HUES64 (cell line): ENCODE measurements around the gene EVI5L.
A peak's percentile ranks its signal among the peaks of the same experiment; 100 is the strongest.

ENCODE experiments used
- H3K27ac ChIP-seq: 2 replicates; pipeline ENCODE4 v1.7.0; 2013; ENCODE audit warnings: low read depth, low read length, inconsistent platforms
- H3K27me3 ChIP-seq: 2 replicates; pipeline ENCODE4 v1.6.1; 2013; ENCODE audit warnings: mild to moderate bottlenecking, low read length; ENCODE audit not compliant: insufficient read depth
- H3K36me3 ChIP-seq: 2 replicates; pipeline ENCODE4 v1.6.1; 2013; ENCODE audit warnings: mild to moderate bottlenecking, low read length; ENCODE audit not compliant: insufficient read depth
- H3K4me1 ChIP-seq: 2 replicates; pipeline ENCODE4 v1.6.1; 2013; ENCODE audit warnings: mild to moderate bottlenecking, low read length, moderate library complexity; ENCODE audit not compliant: insufficient read depth
- H3K4me3 ChIP-seq: 2 replicates; pipeline ENCODE4 v1.5.1; 2013; ENCODE audit warnings: mild to moderate bottlenecking, low read length, moderate library complexity
- H3K9ac ChIP-seq: 2 replicates; pipeline ENCODE4 v1.6.1; 2013; ENCODE audit warnings: mild to moderate bottlenecking, low read depth, low read length
- H3K9me3 ChIP-seq: 2 replicates; pipeline ENCODE4 v1.6.1; 2013; ENCODE audit warnings: low read depth, low read length; ENCODE audit not compliant: insufficient read depth
- WGBS: fragments of 150-250, 120-280 bp; methylation state at CpG from one replicate; pipeline ENCODE4 v1.1.7; 2013; ENCODE audit warnings: missing lambda C conversion rate; 5-methylcytosine and 5-hydroxymethylcytosine counted together

EVI5L gene

DNA sequence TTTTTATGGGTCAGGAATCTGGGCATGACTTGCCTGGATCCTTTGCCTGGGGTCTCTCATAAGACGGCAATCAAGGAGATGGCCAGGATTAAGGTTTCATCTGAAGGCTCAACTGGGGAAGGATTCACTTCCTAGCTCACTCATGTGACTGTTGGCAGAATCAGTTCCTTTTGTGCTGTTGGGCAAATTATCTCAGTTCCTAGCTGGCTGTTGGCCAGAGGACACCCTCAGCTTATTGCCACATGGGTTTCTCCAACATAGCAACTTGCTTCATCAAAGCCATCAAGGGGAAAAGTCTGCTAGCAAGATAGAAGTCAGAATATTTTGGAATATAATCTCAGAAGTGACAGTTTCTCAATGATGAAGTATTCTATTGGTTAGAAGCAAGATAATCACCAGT lies 12.2 kb upstream of the EVI5L start:
- 100% methylated on average over 1 of the region's 1 CpG for WGBS
- Histone ChIP-seq H3K27me3 (peaks cover 2% of the 10 kb centered on the region; the same call in 1 of the 2 replicates), H3K4me3 (no peak overlapping the region), H3K9ac (no peak overlapping the region), H3K9me3 (0 out of 2 replicates have a peak, but pooled peaks cover 3% of the 10 kb centered on the region), H3K27ac (no peak overlapping the region), H3K36me3 (no peaks in the 10 kb centered on the region), H3K4me1 (no peaks in the 10 kb centered on the region)

DNA sequence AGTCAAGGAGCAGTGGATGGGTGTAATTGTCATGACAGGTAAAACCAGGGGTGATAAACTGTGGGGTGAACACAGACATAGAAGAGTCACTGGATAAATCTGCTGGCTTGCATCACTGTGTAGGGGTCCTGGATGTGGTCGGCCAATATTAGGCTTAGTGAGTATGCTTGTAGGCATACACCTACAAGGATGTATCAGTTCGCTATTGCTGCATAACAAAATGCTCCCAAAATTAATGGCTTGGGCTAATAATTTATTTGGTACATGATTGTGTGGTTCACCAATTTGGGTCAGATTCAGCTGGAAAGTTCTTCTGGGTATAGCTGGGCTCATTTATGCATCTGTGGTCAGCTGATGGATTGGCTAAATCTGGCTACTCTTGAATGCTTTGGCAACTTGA lies 11.2 kb upstream of the EVI5L start:
- Histone ChIP-seq H3K27ac (no peak overlapping the region), H3K36me3 (no peaks in the 10 kb centered on the region), H3K9me3 (0 out of 2 replicates have a peak, but pooled peaks cover 3% of the 10 kb centered on the region), H3K4me3 (no peak overlapping the region), H3K4me1 (no peaks in the 10 kb centered on the region), H3K9ac (no peak overlapping the region), H3K27me3 (peaks cover 2% of the 10 kb centered on the region; the same call in 1 of the 2 replicates)
- 95% methylated on average over 2 of the region's 2 CpGs for WGBS

GRCh38 chr19:7819337-7819736 lies 10.7 kb upstream of the EVI5L start:
- Histone ChIP-seq H3K9me3 (0 out of 2 replicates have a peak, but pooled peaks cover 3% of the 10 kb centered on the region), H3K36me3 (no peaks in the 10 kb centered on the region), H3K27ac (no peak overlapping the region), H3K4me1 (no peaks in the 10 kb centered on the region), H3K9ac (no peak overlapping the region), H3K4me3 (no peak overlapping the region), H3K27me3 (peaks cover 2% of the 10 kb centered on the region; the same call in 1 of the 2 replicates)
- 51% methylated on average over 2 of the region's 2 CpGs for WGBS

DNA sequence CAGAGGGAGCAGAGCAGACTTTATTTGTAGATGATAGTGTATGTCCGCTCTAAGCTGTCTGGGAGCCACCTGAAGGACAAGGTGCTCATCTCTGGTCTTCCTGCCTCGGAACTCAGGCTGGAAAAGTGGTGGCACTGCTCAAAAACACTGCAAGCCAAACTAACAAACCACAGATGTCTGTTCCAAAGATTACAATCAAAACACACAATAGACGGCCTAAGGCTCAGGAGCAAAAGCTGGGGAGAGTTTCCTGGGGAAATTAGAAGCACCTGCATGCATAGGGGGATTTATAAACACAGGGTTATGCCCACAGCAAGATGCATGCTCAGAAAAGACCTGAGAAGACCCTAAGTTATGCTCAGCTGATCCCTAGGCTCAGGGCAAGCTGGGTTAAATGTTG lies 9.4 kb upstream of the EVI5L start:
- no peak overlapping the region for H3K9ac ChIP-seq
- H3K27ac ChIP-seq, result no peak overlapping the region
- H3K9me3 ChIP-seq, result 0 out of 2 replicates have a peak, but pooled peaks cover 3% of the 10 kb centered on the region
- H3K4me3 ChIP-seq, result no peak overlapping the region
- no peaks in the 10 kb centered on the region for H3K27me3 ChIP-seq
- no peaks in the 10 kb centered on the region for H3K36me3 ChIP-seq
- H3K4me1 ChIP-seq, result no peaks in the 10 kb centered on the region
- WGBS, result 74% methylated on average over 3 of the region's 3 CpGs

GRCh38 chr19:7822910-7823515 lies 7.0 kb upstream of the EVI5L start:
- Histone ChIP-seq H3K27me3 (peaks cover 13% of the 10 kb centered on the region), H3K36me3 (no peaks in the 10 kb centered on the region), H3K4me1 (no peaks in the 10 kb centered on the region), H3K9me3 (no peaks in the 10 kb centered on the region), H3K4me3 (no peak overlapping the region), H3K9ac (no peak overlapping the region), H3K27ac (no peak overlapping the region)
- WGBS, result 91% methylated on average over 3 of the region's 4 CpGs

GRCh38 chr19:7823686-7824301 lies 6.2 kb upstream of the EVI5L start:
- Histone ChIP-seq H3K36me3 (no peaks in the 10 kb centered on the region), H3K27ac (no peak overlapping the region), H3K4me3 (no peak overlapping the region), H3K27me3 (peaks cover 19% of the 10 kb centered on the region), H3K9ac (no peak overlapping the region), H3K4me1 (no peaks in the 10 kb centered on the region), H3K9me3 (no peaks in the 10 kb centered on the region)
- WGBS, result 63% methylated on average over 9 of the region's 9 CpGs

DNA sequence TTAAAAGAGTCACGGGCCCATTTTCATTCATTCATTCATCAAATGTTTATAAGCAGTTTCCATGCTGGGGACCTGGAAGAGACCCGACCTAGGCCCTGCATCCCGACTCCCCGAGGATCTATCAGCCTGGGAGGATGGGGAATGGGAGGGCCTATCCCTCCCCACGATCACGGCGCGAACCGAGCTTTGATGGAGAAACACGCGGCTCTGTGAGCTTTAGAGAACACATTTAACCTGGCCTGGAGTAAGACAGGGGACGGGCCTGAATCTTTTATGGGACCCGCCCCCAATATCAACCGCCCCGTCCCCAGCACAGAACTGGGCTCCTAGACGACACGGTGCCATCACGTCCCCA lies 875 bp upstream of the EVI5L start:
- no peak overlapping the region for H3K9ac ChIP-seq
- H3K27me3 ChIP-seq, result peaks cover 21% of the 10 kb centered on the region

GRCh38 chr19:7830272-7830771 lies 304 bp downstream of the EVI5L start:
- Histone ChIP-seq H3K36me3 (no peaks in the 10 kb centered on the region), H3K4me1 (no peaks in the 10 kb centered on the region), H3K9me3 (no peaks in the 10 kb centered on the region), H3K27me3 (peaks cover 21% of the 10 kb centered on the region), H3K27ac (no peak overlapping the region), H3K9ac (no peak overlapping the region), H3K4me3 (peak overlapping the region; percentile 57)
- 3% methylated on average over 53 of the region's 53 CpGs for WGBS

More for the DNA sequence above, 875 bp upstream of the EVI5L start:
- 11% methylated on average over 18 of the region's 18 CpGs for WGBS
- H3K9me3 ChIP-seq, result no peaks in the 10 kb centered on the region
- no peak overlapping the region for H3K27ac ChIP-seq
- peak overlapping the region; percentile 58 for H3K4me3 ChIP-seq
- H3K36me3 ChIP-seq, result no peaks in the 10 kb centered on the region
- no peaks in the 10 kb centered on the region for H3K4me1 ChIP-seq

GRCh38 chr19:7830823-7831222 lies 805 bp downstream of the EVI5L start:
- peak overlapping the region; percentile 21; the same call in 1 of the 2 replicates for H3K4me3 ChIP-seq
- no peaks in the 10 kb centered on the region for H3K9me3 ChIP-seq
- no peaks in the 10 kb centered on the region for H3K4me1 ChIP-seq
- no peaks in the 10 kb centered on the region for H3K36me3 ChIP-seq
- no peak overlapping the region for H3K27ac ChIP-seq
- H3K27me3 ChIP-seq, result peaks cover 21% of the 10 kb centered on the region
- 50% methylated on average over 7 of the region's 7 CpGs for WGBS
- H3K9ac ChIP-seq, result no peak overlapping the region

GRCh38 chr19:7831452-7831851 lies 1.4 kb downstream of the EVI5L start:
- Histone ChIP-seq H3K4me1 (no peaks in the 10 kb centered on the region), H3K9ac (no peak overlapping the region), H3K27ac (no peak overlapping the region)

GRCh38 chr19:7832009-7832408 lies 2.0 kb downstream of the EVI5L start:
- H3K9ac ChIP-seq, result no peak overlapping the region
- no peak overlapping the region for H3K27ac ChIP-seq
- no peak overlapping the region for H3K4me3 ChIP-seq
- 88% methylated on average over 17 of the region's 17 CpGs for WGBS
- peaks cover 17% of the 10 kb centered on the region for H3K27me3 ChIP-seq
- H3K36me3 ChIP-seq, result no peaks in the 10 kb centered on the region
- no peaks in the 10 kb centered on the region for H3K4me1 ChIP-seq
- H3K9me3 ChIP-seq, result no peaks in the 10 kb centered on the region

More at GRCh38 chr19:7831452-7831851, 1.4 kb downstream of the EVI5L start:
- WGBS, result 38% methylated on average over 10 of the region's 10 CpGs
- no peaks in the 10 kb centered on the region for H3K9me3 ChIP-seq
- H3K4me3 ChIP-seq, result no peak overlapping the region
- no peaks in the 10 kb centered on the region for H3K36me3 ChIP-seq
- H3K27me3 ChIP-seq, result peaks cover 21% of the 10 kb centered on the region
